ENCODE data around the gene MAMLD1.

The MAMLD1 gene

DNA sequence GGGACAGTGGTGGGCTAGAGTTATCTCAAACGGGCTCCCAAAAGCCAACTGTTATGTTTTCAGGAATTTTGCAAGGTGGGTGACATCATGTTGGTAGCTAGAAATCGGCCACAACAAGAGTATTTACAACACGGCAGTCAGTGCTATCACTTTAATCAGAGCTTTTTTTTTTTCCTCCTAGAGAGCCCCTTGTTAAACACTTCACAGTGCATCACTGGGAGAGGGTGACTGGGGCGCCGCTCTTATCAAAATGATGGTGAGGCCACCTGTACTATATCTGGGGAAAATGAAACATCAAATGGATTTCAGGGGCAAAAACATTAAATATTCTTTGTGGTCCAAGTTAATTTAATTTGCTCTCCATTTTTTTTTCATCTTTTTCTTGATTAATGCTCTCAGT lies 44.9 kb downstream of the MAMLD1 start:
- no peak for DNase-seq (ENCODE audit: low spot score)

DNA sequence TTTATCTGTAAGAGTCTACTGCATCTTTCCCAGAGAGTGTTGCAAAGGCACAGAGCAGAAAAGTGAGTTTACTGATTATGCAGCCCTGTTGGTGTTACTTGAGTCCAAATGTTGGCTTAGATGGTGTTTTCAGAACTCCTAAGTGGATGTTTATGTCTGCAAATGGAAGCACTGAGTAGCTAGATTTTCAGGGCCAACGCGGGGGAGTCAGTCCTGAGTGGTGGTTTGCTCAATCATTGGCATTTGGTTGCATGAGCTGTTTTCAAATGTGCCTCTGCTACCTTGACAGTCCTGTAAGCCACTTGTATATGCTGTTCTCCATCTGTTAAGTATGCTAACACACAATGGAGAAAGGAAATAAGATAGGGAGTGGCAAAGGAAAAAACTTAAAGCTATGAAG lies 45.4 kb downstream of the MAMLD1 start:
- DNase-seq (ENCODE audit: low spot score) = no peak

DNA sequence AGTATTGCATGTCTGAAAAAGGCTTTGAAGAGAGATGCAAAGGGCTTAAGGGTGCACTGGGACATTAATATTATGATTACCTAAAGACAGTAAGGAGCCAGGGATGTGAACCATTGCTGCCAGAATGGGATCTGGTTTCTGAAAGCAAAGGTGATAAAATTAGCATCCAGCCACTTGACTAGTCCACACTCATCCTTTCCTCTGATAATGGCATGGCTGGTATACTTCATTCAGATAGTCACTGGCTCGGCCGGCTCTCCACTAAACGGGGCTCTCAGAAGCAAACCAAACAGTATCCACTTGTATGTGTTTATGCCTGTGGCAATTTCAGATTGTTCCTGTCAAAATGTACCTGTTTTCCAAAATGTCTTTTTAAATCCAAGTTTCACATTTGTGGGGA lies 46.4 kb downstream of the MAMLD1 start:
- DNase-seq (ENCODE audit: low spot score) = no peak

DNA sequence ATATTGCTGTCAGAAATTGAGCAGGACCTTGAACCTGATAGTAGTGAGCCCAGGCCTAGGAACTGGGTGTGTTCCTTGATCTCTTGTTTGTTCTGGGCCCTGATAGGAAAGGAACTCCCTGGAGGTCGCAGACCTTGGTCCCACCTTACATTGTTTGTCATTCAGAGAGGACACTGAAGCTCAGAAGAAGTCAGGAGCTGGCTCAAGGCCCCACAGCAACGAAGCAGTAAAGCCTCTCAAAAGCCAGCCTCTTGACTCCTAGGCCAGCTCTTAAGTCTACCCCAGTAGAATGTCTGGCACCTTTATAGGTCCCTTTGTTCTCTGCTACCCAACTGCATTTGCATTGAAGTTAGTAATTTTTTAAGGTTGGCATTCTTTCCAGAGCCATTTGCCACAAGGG lies 46.8 kb downstream of the MAMLD1 start:
- DNase-seq (ENCODE audit: low spot score) = no peak

DNA sequence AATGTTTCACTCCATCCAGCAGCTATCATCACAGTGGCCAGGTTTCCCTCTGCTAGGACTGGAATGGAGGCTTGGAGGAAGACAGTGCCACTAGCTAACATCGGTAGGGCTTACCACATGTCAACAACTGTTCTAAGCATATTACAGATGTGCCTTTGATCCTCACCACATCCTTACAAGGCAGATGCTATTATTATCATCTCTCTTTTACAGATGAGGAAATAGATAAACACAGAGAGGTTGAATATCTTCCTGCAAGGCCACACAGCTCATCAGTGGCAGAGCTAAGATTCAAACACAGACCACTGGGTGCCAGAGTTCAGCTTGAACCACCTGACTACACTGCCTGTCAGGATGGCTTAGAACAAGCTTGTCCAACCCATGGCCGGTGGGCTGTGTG lies 47.4 kb downstream of the MAMLD1 start:
- no peak for DNase-seq (ENCODE audit: low spot score)

DNA sequence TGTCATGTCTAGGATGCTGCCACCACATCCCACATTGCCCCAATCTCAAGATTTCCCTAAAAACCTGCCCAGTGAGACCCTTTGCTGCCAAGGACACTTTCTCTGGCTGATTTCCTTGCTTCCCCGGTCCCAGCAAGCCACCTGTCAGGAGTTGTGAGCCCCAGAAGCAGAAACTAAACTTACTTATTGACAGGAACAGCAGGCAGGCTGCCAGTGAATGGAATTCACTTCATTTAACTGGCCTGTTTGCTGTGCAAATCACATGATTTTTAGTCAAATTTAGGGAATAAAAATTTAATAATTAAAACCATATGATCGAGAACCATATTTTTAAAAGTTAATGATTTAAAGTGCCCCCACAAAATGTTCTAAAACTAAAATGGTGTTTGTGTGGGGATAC lies 48.5 kb downstream of the MAMLD1 start:
- no peak for DNase-seq (ENCODE audit: low spot score)

DNA sequence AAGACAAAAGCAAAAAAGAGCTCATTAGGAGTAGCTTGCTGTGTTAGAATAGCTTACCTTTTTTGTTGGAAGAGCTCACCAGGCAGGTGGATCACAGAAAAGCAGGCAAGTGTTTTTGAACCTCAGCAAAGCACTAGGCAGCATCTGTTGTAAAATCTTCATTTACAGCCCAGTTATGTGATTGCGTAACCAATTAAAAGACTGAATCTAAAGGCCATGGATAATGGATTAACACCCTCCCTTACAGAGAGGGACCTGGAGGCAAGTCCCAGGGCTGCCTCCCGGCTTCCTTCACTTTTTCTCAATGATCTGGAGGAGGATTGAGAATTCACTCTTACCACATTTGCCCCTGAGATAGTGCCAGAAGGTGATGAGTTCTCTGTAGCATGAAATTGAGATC lies 51.1 kb downstream of the MAMLD1 start:
- no peak for DNase-seq (ENCODE audit: low spot score)

DNA sequence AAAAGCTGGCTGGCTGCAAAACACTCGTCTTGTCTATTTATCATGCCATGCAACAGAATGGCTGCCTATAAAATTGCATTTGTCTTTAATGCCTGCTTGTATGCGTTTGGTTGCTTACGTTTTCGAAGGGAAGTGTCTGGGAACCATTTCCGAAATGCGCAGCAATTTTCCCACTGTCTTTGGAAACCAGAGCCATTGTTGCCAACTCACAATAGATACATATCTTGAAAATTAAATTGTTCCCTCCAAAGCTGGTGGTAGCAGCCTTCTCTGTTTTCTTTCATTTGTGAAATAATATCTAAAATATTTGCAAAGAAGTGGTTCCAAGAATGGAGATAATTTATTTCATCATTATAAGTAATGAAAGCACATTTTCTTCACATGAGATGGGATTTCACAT lies 53.4 kb downstream of the MAMLD1 start:
- no peak for DNase-seq (ENCODE audit: low spot score)

DNA sequence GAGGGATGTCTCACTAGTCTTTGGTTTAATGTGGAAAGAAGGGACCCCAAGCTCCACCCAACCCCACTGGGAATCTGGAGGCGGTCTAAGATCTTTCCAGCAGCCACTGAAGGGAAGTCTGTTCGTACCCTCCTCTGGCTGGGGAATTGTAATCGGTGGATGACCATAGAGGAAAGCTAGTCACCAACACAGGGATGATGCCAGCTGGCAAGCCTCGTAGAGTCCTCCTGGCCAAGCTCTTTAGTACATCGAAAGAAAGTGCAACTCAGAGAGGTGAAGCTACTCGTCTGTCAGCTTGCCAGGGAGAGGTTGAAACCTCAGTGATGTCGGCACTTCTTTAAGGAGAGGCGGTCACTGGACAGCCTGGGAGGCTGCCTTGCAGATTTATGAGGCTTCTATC lies 58.7 kb downstream of the MAMLD1 start:
- DNase-seq (ENCODE audit: low spot score) = peak; percentile 2

DNA sequence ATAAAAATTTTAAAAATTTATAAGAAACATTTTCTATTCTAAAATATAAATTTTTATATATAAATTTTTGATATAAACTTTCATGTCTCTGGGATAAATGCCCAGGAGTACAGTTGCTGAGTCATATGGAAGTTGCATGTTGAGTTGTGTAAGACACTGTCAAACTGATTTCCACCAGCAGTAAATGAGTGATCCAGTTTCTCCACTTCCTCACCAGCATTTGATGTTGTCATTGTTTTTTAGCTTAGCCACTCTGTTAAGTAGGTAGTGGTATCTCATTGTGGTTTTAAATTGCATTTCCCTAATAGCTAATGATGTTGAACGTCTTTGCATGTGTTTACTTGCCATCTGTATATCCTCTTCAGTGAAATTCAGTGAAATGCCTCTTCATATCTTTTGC lies 66.5 kb downstream of the MAMLD1 start:
- DNase-seq (ENCODE audit: low spot score) = no peak

DNA sequence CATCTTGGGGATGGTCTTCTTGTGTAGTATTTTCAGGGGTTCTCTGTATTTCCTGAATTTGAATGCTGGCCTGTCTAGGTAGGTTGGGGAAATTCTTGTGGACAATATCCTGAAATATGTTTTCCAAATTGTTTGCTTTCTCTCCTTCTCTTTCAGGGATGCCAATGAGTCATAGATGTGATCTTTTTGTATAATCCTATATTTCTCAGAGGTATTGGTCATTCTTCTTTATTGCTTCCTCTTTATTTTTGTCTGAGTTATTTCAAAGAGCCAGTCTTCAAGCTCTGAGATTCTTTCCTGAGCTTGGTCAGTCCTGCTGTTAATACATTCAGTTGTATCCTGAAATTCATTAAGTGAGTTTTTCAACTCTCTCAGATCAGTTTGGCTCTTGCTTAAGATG lies 73.1 kb downstream of the MAMLD1 start:
- no peak for DNase-seq (ENCODE audit: low spot score)

DNA sequence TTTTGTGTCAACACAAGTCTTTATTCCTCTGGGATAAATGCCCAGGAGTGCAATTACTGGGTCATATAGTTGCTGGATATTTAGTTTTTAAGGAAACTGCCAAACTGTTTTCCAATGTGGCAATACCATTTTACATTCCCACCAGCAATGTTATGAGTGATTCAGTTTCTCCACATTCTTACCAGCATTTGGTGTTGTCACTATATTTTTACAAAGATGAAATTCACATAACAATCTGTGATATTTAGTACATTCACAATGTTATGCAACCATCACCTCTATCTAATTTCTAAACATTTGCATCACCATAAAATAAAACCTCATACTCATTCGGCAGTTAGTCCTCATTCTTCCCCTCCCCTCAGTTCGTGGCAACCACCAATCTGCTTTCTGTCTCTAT lies 75.0 kb downstream of the MAMLD1 start:
- DNase-seq (ENCODE audit: low spot score) = no peak

DNA sequence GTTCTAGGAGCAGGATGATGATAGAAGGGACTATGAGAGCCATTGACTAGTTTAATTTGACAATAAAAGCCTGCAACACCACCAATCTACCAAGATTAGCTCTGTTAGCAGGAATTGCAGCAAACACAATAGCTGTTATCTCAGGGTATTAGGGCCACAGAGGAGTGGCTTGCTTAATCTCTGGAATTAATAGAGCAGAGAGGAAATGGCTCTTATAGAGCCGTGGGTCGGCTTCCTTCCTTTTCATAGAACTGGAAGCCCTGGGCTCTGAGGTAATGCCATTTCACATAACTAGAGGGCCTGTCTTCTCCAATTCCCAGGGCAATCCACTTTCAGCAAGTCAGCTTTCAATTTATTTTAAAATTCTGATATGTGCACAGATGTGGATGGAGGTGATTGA lies 83.0 kb downstream of the MAMLD1 start:
- DNase-seq (ENCODE audit: low spot score) = no peak

DNA sequence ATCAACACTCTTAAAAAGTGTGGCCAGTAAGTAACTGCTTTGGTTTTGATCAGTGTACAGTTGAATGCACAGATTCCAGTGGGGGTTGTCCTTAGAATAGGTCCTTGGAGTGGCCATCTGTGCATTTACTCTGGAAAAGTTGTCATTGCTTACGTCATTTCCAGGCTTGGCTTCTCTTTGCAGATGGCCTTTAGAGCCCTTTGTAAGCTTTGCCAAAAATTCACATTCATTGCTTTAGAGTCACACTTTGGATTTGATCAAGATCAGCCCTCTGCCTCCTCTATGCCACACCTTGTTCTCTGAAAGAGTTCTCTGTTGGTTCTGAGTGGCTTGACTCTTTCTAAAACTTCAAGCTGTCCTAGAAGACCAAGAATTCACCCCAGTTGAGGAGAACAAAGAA lies 83.9 kb downstream of the MAMLD1 start:
- no peak for DNase-seq (ENCODE audit: low spot score)

DNA sequence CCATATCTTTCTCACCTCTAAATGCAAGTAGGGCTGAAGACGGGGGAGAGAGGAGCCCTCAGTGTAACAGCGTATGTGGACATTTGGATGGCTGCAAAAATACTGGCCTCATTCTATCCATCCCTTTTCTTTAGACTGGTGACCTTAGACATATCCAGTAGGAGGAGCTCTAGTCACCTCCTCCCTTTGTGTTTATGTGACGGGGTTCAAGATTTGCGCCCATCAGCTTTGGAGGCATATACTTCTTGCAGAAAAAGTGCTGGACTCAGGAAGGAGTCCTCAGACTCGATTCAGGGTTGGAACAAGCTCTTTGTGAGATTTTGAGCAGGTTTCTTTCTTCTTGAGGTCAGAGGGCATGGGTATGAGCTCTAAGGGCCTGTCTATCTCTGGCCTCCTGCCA lies 86.2 kb downstream of the MAMLD1 start:
- DNase-seq (ENCODE audit: low spot score) = no peak

DNA sequence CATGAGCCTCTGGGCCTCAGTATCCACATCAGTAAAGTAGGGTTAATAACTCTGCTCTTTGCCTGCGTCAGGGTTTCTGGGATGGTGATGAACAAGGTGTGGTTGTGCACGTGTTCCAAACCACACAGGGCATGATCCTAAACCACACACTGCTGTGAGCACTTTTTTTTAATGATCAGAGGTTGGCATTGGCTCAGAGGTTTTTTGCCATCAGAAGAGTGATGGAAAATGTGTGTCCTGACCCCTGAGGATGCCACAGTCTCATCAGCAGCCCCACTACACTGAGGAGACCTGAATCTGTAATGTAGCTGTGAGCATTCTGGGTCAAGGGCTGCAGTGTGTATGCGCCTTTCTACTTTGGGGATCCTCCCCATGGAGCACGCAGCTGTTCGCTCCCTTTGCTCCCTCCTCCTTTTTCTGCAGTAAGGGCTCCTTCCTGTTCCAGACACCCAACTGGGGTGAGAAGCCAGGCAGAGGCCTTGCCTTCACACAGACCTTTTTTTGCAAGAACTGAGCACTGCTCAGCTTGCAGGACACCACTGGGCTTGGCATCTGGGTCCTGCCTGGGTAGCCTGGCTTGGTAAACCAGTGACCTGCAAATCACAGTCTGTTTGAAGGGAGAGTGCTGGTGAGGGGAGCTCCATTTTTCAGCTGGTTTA lies 87.5 kb downstream of the MAMLD1 start:
- DNase-seq (ENCODE audit: low spot score) = peak; percentile 52

DNA sequence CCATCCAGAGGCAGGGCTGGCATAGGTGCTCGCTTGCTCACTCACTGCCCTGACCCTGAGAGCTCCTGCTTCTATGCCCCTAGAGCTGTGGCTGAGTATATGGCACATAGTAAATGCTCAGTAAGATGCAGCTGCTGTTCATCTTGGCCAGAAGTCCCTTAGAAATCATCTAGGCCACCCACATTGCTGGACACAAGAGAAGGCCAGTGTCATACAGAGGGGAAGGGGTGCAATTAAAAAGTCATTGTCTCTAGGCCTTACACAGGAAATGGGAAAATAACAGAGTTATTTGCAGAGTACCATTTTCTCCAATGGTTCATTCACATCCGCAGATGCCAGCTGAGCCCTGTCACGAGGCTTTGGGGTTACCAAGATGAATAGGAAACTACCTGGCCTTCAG lies 88.8 kb downstream of the MAMLD1 start:
- DNase-seq (ENCODE audit: low spot score) = no peak

DNA sequence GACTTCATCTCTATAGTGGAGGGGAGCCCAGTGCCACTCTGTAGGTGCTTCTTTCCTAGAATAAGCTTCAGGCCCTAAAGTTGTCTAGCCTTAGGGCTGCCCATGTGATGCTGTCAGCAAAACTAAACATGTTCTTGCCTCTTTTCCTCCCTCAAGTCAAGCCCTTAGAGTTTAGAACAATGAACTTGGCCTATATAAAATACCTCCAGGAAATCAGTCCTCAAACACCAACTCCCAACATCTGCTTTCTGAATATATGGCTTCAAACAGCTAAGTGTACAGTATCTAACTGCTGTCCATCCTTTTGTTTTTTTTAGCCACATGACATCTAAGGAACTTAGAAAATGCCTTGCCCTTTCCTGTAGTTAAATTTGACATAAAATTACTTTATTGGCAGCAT lies 91.0 kb downstream of the MAMLD1 start:
- no peak for DNase-seq (ENCODE audit: low spot score)

DNA sequence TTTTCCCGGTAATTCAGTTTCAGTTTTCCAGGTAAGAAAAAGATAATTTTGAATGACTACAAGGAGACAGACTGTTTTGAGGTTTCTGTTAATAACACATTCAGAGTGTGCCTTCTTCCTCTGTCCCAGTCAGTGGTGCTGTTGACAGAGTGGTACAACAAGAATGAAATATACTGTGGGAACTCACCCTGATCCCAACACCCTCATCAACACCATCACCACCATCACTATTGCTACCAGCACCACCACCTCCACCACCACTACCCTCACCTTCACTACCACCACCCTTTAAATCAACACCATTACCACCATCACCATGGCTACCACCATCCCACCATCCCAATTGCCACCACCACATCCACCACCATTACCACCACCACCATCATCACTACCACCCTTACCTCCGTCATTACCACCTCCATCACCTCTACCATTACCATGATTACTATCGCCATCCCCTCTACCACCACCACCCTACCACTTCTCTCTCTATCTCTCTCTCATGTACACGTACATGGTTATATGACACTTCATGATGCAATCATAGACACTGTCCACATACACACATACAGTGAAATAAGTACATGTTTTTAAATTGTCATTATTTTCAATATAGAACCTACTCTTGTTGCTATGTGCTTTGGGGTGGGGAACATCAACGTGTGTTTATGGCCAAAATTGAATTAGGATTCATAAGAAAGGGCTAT lies 91.5 kb downstream of the MAMLD1 start:
- DNase-seq (ENCODE audit: low spot score) = no peak

DNA sequence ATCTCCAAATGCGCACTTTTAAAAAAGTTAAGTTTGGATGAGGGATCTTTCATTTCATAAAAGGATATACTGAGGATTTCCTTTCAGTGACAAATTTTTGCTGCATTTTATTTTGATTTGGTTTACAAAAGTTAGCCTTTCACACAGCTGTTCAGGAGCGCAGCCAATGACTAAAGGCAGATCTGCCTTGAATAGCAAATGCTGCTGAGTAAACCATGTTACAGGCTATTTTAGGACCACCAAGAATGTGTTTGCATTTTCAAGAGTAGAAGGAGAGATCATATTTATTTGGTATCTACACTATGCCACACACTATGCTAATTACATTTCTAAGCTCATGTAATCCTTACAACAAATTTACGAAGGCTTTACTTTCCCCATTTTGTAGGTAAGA lies 92.1 kb downstream of the MAMLD1 start:
- DNase-seq (ENCODE audit: low spot score) = no peak

DNA sequence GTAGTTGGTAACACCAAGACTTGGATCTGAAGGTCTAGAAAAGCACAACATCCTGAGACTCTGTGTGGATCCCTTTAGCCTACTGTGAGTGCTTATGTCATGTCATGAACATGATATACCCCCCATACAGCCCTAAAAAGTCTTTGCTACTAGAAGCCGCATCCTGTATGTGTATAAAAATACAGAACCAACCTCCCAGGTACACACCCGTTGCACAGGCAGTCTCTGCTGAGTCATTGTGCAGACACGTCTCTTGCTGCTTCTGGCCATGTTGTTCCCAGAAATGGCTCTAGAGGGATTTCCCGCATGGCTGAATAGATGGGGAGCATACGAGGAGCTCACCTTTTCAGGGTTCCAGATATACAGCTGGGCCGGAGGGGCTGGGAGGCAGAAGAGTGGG lies 93.3 kb downstream of the MAMLD1 start:
- DNase-seq (ENCODE audit: low spot score) = no peak

DNA sequence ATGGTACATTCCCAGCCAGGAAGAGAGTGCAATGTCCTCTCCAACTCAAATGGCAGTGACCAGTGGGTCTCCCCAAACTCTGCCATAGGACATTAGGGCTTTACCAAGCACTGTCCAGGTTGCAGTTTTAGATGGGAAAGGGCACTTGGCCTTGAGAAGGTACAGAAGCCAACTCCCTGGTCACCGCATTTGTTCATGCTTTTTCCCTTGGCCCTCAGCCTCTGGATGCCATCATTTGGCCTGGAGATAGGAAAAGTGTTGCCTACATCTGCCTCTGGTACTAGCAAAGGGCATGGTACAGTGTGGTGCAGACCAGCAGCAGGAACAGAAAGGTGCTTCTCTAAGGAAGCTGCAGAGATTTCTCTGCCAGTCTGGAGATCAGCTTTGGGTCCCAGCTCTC lies 93.8 kb downstream of the MAMLD1 start:
- no peak for DNase-seq (ENCODE audit: low spot score)

DNA sequence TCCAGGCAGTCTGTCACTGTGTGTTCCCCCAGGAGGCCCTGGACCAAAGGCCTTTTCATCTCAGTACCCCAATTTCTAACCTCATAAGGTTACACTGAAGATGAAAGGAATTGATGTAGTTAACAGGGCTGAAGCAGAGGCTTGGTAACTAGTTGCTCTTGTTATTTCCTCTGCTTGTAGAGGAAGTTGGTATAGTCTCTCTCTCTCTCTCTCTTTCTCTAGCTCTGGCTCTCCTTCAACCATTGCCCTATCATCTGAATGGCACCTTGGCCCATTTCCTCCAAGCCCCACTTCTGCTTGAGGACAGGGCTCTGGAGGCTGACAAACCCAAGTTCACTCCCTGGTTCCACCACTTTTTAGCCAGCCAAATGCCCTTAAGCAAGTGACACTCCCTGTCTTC lies 96.1 kb downstream of the MAMLD1 start:
- DNase-seq (ENCODE audit: low spot score) = no peak

DNA sequence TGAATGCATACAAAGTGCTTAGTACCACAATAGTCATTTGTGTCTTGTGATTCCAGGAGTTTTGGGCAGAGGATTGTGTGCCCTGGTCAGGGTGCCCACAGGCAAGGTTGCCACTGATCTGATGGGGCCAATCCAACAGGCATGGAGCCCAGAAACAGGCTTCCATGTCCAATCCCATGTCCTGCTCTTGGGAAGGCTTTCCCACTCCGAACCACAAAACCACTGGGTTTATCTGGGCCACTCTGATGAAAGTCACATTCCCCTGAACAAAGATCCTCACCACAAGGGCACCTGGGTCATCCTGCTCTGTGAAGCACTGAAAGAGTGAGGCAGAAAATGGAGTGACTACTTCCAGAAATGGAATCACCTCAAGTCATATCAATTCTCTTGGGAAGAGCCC lies 96.9 kb downstream of the MAMLD1 start:
- DNase-seq (ENCODE audit: low spot score) = no peak
